H9 (cell line): ENCODE measurements around the gene CTR9. TPM values are rescaled to one million over a fixed set of nuclear protein-coding genes. Genes with fewer than 3 reads are reported as not detected.

Experiments used
- DNase-seq: peaks from one replicate; pipeline ENCODE4 v3.0.0-alpha.2; 2017
- H2AFZ ChIP-seq: one replicate; pipeline ENCODE4 v1.6.1; 2013; ENCODE audit warnings: mild to moderate bottlenecking, low read length, control low read depth, moderate library complexity
- H2AK5ac ChIP-seq: 2 replicates; pipeline ENCODE4 v1.6.1; 2013; ENCODE audit warnings: low read length, control low read depth, mixed read lengths; ENCODE audit not compliant: insufficient read length
- H2BK120ac ChIP-seq: one replicate; pipeline ENCODE4 v1.6.1; 2013; ENCODE audit warnings: low read depth, mild to moderate bottlenecking, low read length, control low read depth, inconsistent platforms; ENCODE audit not compliant: poor library complexity, severe bottlenecking
- H2BK12ac ChIP-seq: 2 replicates; pipeline ENCODE4 v1.6.1; 2013; ENCODE audit warnings: low read length, control low read depth, mixed read lengths, low read depth; ENCODE audit not compliant: insufficient read length
- H2BK15ac ChIP-seq: 2 replicates; pipeline ENCODE4 v1.6.1; 2013; ENCODE audit warnings: low read depth, low read length, control low read depth
- H2BK20ac ChIP-seq: one replicate; pipeline ENCODE4 v1.6.1; 2013; ENCODE audit warnings: low read depth, mild to moderate bottlenecking, low read length, control low read depth, inconsistent platforms; ENCODE audit not compliant: poor library complexity, severe bottlenecking
- H2BK5ac ChIP-seq: 2 replicates; pipeline ENCODE4 v1.6.1; 2013; ENCODE audit warnings: low read length, control low read depth, mixed read lengths; ENCODE audit not compliant: insufficient read length
- H3K14ac ChIP-seq: 2 replicates; pipeline ENCODE4 v1.6.1; 2013; ENCODE audit warnings: low read length, control low read depth; ENCODE audit not compliant: insufficient read depth
- H3K18ac ChIP-seq: 2 replicates; pipeline ENCODE4 v1.6.1; 2013; ENCODE audit warnings: low read depth, mild to moderate bottlenecking, mixed read lengths, low read length, control low read depth; ENCODE audit not compliant: insufficient read length
- H3K23ac ChIP-seq: 2 replicates; pipeline ENCODE4 v1.6.1; 2013; ENCODE audit warnings: low read length, control low read depth, mixed read lengths, low read depth; ENCODE audit not compliant: insufficient read length
- H3K23me2 ChIP-seq: 2 replicates; pipeline ENCODE4 v1.6.1; 2013; ENCODE audit warnings: low read depth, mild to moderate bottlenecking, mixed read lengths, low read length, control low read depth; ENCODE audit not compliant: insufficient read length, poor library complexity, severe bottlenecking
- H3K27ac ChIP-seq: 2 replicates; pipeline ENCODE4 v1.5.1; 2013; ENCODE audit warnings: low read length, control low read depth, mixed read lengths, low read depth; ENCODE audit not compliant: insufficient read length
- H3K27me3 ChIP-seq: 2 replicates; pipeline ENCODE4 v1.6.1; 2013; ENCODE audit warnings: low read length, control low read depth, inconsistent platforms; ENCODE audit not compliant: insufficient read depth
- H3K4ac ChIP-seq: 2 replicates; pipeline ENCODE4 v1.6.1; 2013; ENCODE audit warnings: low read depth, mild to moderate bottlenecking, control low read depth, inconsistent platforms, low read length, moderate library complexity
- H3K4me1 ChIP-seq: 2 replicates; pipeline ENCODE4 v1.6.1; 2013; ENCODE audit warnings: low read length, control low read depth, inconsistent platforms; ENCODE audit not compliant: insufficient read depth
- H3K4me2 ChIP-seq: 2 replicates; pipeline ENCODE4 v1.6.1; 2013; ENCODE audit warnings: low read length, control low read depth, mixed read lengths; ENCODE audit not compliant: insufficient read length, insufficient read depth
- H3K56ac ChIP-seq: 2 replicates; pipeline ENCODE4 v1.6.1; 2013; ENCODE audit warnings: low read depth, mild to moderate bottlenecking, mixed read lengths, low read length, control low read depth; ENCODE audit not compliant: insufficient read length
- H3K79me1 ChIP-seq: 2 replicates; pipeline ENCODE4 v1.6.1; 2013; ENCODE audit warnings: low read depth, mild to moderate bottlenecking, moderate library complexity, low read length, control low read depth, inconsistent platforms; ENCODE audit not compliant: insufficient read depth, poor library complexity, severe bottlenecking
- H3K79me2 ChIP-seq: 2 replicates; pipeline ENCODE4 v1.6.1; 2013; ENCODE audit warnings: low read length, control low read depth, inconsistent platforms; ENCODE audit not compliant: insufficient read depth
- H3K9ac ChIP-seq: 2 replicates; pipeline ENCODE4 v1.6.1; 2013; ENCODE audit warnings: low read length, control low read depth, mixed read lengths; ENCODE audit not compliant: insufficient read length; ENCODE audit errors: extremely low read depth
- H3K9me3 ChIP-seq: one replicate; pipeline ENCODE4 v1.6.1; 2013; ENCODE audit warnings: low read depth, low read length, inconsistent platforms; ENCODE audit not compliant: control insufficient read depth
- H3T11ph ChIP-seq: one replicate; pipeline ENCODE4 v1.6.1; 2013; ENCODE audit warnings: mild to moderate bottlenecking, low read length, control low read depth, inconsistent platforms
- H4K20me1 ChIP-seq: one replicate; pipeline ENCODE4 v1.6.1; 2013; ENCODE audit not compliant: control insufficient read depth, insufficient read length, insufficient read depth
- H4K5ac ChIP-seq: 2 replicates; pipeline ENCODE4 v1.6.1; 2013; ENCODE audit warnings: low read depth, mild to moderate bottlenecking, mixed read lengths, low read length, control low read depth; ENCODE audit not compliant: insufficient read length
- H4K8ac ChIP-seq: replicated peaks from 2 replicates; pipeline ENCODE4 v1.6.1; 2013; ENCODE audit warnings: low read length, control low read depth, mixed read lengths, low read depth; ENCODE audit not compliant: insufficient read length
- H4K91ac ChIP-seq: 2 replicates; pipeline ENCODE4 v1.6.1; 2013; ENCODE audit warnings: low read depth, mild to moderate bottlenecking, moderate library complexity, mixed read lengths, low read length, control low read depth; ENCODE audit not compliant: insufficient read length
- H3K27ac Mint-ChIP-seq, 3 experiments: 2 replicates in 2 of 3; 3 replicates in 1 of 3; pipeline ENCODE4 v1.8.0; 2020 to 2021; ENCODE audit warnings: mixed read lengths in 3 of 3, mild to moderate bottlenecking in 1 of 3, moderate library complexity in 1 of 3
- H3K27me3 Mint-ChIP-seq: 2 replicates; pipeline ENCODE4 v1.8.0; 2021; ENCODE audit warnings: low read depth, mild to moderate bottlenecking, moderate library complexity, mixed read lengths
- H3K36me3 Mint-ChIP-seq, 3 experiments: 2 replicates in 2 of 3; 3 replicates in 1 of 3; pipeline ENCODE4 v1.8.0; 2020 to 2021; ENCODE audit warnings: low read depth in 3 of 3, mixed read lengths in 3 of 3; ENCODE audit not compliant: insufficient read depth in 1 of 3
- H3K4me1 Mint-ChIP-seq, 2 experiments: 2 replicates each; pipeline ENCODE4 v1.8.0; 2020; ENCODE audit warnings: mixed read lengths in 2 of 2
- H3K4me3 Mint-ChIP-seq, 2 experiments: 2 replicates in 1 of 2; 3 replicates in 1 of 2; pipeline ENCODE4 v1.8.0; 2020 to 2021; ENCODE audit warnings: mild to moderate bottlenecking in 2 of 2, mixed read lengths in 2 of 2, moderate library complexity in 1 of 2
- H3K9me3 Mint-ChIP-seq, 2 experiments: 2 replicates in 1 of 2; 3 replicates in 1 of 2; pipeline ENCODE4 v1.8.0; 2020; ENCODE audit warnings: mild to moderate bottlenecking in 2 of 2, mixed read lengths in 2 of 2, moderate library complexity in 1 of 2
- WGBS: extraction: QIAGEN DNeasy Blood & Tissue Kit; methylation state at CpG from one replicate; pipeline ENCODE4 v1.1.7; 2013; ENCODE audit warnings: missing lambda C conversion rate, low lambda C conversion rate, mixed read lengths; ENCODE audit not compliant: insufficient read length; ENCODE audit errors: extremely low coverage; 5-methylcytosine and 5-hydroxymethylcytosine counted together
- long read RNA-seq: library from polyadenylated mRNA; unstranded; transcript quantifications from one replicate; pipeline ENCODE4 v2.0.0, GENCODE V29; 2020
- total RNA-seq: library from RNA; stranded (reverse); gene quantifications from 2 replicates; pipeline ENCODE4 v1.2.1, GENCODE V29; 2021
- TF ChIP-seq, protein P1 (sequence below): fragments of 200-600 bp; sonication (generic); conservative IDR thresholded peaks from 3 replicates; pipeline ENCODE4 v1.8.0; 2021; ENCODE audit warnings: antibody characterized with exemption, mild to moderate bottlenecking

Gene CTR9
- total RNA-seq = 37.5 and 38.6 TPM in 2 replicates
- long read RNA-seq, full-length matches to known transcripts = 25 of 395 reads
- long read RNA-seq, partial matches to known transcripts = 331 of 395 reads
- long read RNA-seq, other reads (novel, unspliced or antisense) = 39 of 395 reads

DNA sequence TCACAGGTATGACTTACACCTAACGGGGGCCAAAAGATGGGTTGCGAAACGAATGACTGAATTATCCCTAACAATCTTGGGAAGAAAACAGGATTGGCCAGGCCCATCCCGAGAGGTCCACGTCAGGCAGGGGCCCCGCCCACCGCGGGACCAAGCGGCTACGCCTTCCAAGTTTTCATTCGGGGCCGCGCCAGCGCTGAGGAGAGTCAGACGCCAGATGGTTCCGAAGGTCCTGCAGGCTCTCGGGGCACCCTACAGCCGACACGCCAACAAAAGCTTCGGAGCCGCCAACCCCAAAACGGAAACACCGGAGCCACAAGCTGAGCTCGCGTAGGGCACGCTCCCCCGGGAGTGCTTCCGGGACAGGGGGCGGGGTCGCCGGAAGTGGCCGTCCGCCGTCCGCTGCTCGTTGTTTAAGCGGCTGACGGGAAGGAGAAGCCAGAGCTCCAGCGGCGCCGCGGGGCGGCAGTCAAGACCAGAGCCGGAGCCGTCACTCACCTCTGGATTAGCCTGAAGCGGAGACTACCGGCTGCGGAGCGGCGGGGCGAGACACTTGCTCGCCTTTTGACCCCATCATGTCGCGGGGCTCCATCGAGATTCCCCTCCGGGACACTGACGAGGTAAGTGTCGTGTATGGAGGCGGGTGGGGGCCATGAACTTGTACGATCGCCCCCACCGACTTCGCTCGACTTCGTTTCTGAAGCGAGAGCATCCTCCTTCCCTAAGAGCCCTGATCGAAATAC lies at the start of gene CTR9:
CTR9 (plus strand) TSS at position 409 of the 743 bp plus-strand sequence; CDS start at position 576, 167 bp downstream.
- H3K27ac Mint-ChIP-seq = peak within 1 kb of the TSS; percentile 89 to 97 (median 91); a peak in 6 of 7 replicates
- no peak within 1 kb of the TSS for H2AFZ ChIP-seq
- WGBS = no CpG with 5 or more reads among the region's 67 CpGs

More for the DNA sequence above, at the start of gene CTR9:
- Mint-ChIP-seq H3K36me3 (peaks cover 4 to 20% (median 16%) of the 10 kb centered on the region in 3 experiments; a peak in 5 of 7 replicates), H3K9me3 (no peaks in the 10 kb centered on the region), H3K27me3 (no peaks in the 10 kb centered on the region), H3K4me3 (peak within 1 kb of the TSS; percentile 94 to 97), H3K4me1 (peaks cover 8 to 10% of the 10 kb centered on the region in 2 experiments)
- Histone ChIP-seq H3K79me1 (no peaks in the 10 kb centered on the region), H3K23me2 (peaks cover 5% of the 10 kb centered on the region), H3K4ac (no peak within 1 kb of the TSS), H3K14ac (0 out of 2 replicates have a peak within 1 kb of the TSS, but pooled peaks have one; percentile 7), H3K27me3 (no peaks in the 10 kb centered on the region), H4K8ac (no peak within 1 kb of the TSS), H3T11ph (no peak within 1 kb of the TSS), H3K79me2 (no peaks in the 10 kb centered on the region; the same call in 1 of the 2 replicates), H3K56ac (no peak within 1 kb of the TSS), H4K20me1 (no peaks in the 10 kb centered on the region), H3K23ac (no peak within 1 kb of the TSS), H3K18ac (peak within 1 kb of the TSS; percentile 49), H3K4me2 (peak within 1 kb of the TSS; percentile 83), H3K9me3 (no peaks in the 10 kb centered on the region), H3K27ac (peak within 1 kb of the TSS; percentile 30), H3K9ac (peak within 1 kb of the TSS; percentile 53), H3K4me1 (no peaks in the 10 kb centered on the region), H4K5ac (no peak within 1 kb of the TSS), H2BK120ac (no peak within 1 kb of the TSS), H4K91ac (no peak within 1 kb of the TSS), H2AK5ac (no peak within 1 kb of the TSS), H2BK12ac (no peak within 1 kb of the TSS), H2BK15ac (no peak within 1 kb of the TSS), H2BK20ac (no peak within 1 kb of the TSS), H2BK5ac (no peak within 1 kb of the TSS)
- TF ChIP-seq, protein P1, sequence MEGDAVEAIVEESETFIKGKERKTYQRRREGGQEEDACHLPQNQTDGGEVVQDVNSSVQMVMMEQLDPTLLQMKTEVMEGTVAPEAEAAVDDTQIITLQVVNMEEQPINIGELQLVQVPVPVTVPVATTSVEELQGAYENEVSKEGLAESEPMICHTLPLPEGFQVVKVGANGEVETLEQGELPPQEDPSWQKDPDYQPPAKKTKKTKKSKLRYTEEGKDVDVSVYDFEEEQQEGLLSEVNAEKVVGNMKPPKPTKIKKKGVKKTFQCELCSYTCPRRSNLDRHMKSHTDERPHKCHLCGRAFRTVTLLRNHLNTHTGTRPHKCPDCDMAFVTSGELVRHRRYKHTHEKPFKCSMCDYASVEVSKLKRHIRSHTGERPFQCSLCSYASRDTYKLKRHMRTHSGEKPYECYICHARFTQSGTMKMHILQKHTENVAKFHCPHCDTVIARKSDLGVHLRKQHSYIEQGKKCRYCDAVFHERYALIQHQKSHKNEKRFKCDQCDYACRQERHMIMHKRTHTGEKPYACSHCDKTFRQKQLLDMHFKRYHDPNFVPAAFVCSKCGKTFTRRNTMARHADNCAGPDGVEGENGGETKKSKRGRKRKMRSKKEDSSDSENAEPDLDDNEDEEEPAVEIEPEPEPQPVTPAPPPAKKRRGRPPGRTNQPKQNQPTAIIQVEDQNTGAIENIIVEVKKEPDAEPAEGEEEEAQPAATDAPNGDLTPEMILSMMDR = no peak
- peak; percentile 96 for DNase-seq
